Caco-2 (cell line): ENCODE data around the gene POLD2. TPM values are rescaled to one million over a fixed set of nuclear protein-coding genes. Genes with fewer than 3 reads are reported as not detected.

Source experiments
- BruUV-seq: library from RNA; stranded (reverse); fragments of 400-500 nt; replicated peaks from 2 replicates; lab custom pipeline; 2021; lab: Mats Ljungman, UMichigan
- CTCF ChIA-PET: fragments of 300-600 bp; sonication (Branson Sonifier 250); formaldehyde crosslinking; loops from one replicate; lab custom pipeline; 2022; ENCODE audit warnings: antibody characterized with exemption; lab: Charles Lee
- POLR2A ChIA-PET: fragments of 300-600 bp; sonication (Branson Sonifier 250); formaldehyde crosslinking; loops from one replicate; lab custom pipeline; 2022; ENCODE audit warnings: antibody characterized with exemption; lab: Charles Lee
- DNase-seq, 2 experiments: peaks; one replicate each; pipeline versions ENCODE4 v3.0.0 to v3.0.0-alpha.2; 2020 to 2022
- H3K27me3 ChIP-seq: replicated peaks from 2 replicates; pipeline ENCODE4 v1.6.0; 2011; ENCODE audit warnings: low read length; ENCODE audit not compliant: control insufficient read depth, insufficient read depth
- H3K36me3 ChIP-seq: 2 replicates; pipeline ENCODE4 v1.5.1; 2011; ENCODE audit warnings: low read length; ENCODE audit not compliant: control insufficient read depth, insufficient read depth
- H3K4me1 ChIP-seq: fragments of 250-450 bp; sonication (Bioruptor Pico); 2 replicates; pipeline ENCODE4 v1.5.1; 2020; ENCODE audit warnings: mild to moderate bottlenecking
- H3K4me3 ChIP-seq: 2 replicates; pipeline ENCODE4 v1.5.1; 2011; ENCODE audit warnings: low read depth, mild to moderate bottlenecking, control low read depth, low read length
- H3K9me3 ChIP-seq: fragments of 250-450 bp; sonication (Bioruptor Pico); 2 replicates; pipeline ENCODE4 v1.5.1; 2020; ENCODE audit warnings: mild to moderate bottlenecking, moderate library complexity
- H3K27ac Mint-ChIP-seq: one replicate; pipeline ENCODE4 v1.8.0; 2022; ENCODE audit warnings: mixed read lengths; ENCODE audit not compliant: unreplicated experiment
- H3K27me3 Mint-ChIP-seq: one replicate; pipeline ENCODE4 v1.8.0; 2022; ENCODE audit warnings: mixed read lengths; ENCODE audit not compliant: insufficient read depth, unreplicated experiment
- H3K36me3 Mint-ChIP-seq: one replicate; pipeline ENCODE4 v1.8.0; 2022; ENCODE audit warnings: mild to moderate bottlenecking, mixed read lengths; ENCODE audit not compliant: insufficient read depth, unreplicated experiment
- H3K4me1 Mint-ChIP-seq: one replicate; pipeline ENCODE4 v1.8.0; 2022; ENCODE audit warnings: low read depth, mixed read lengths; ENCODE audit not compliant: unreplicated experiment
- H3K4me3 Mint-ChIP-seq: one replicate; pipeline ENCODE4 v1.8.0; 2022; ENCODE audit warnings: mild to moderate bottlenecking, moderate library complexity, mixed read lengths; ENCODE audit not compliant: unreplicated experiment
- H3K9me3 Mint-ChIP-seq: one replicate; pipeline ENCODE4 v1.8.0; 2022; ENCODE audit warnings: mixed read lengths; ENCODE audit not compliant: unreplicated experiment
- CTCF ChIP-seq, 2 experiments: fragments of 200-600 bp in 1 of 2; IDR thresholded peaks; 1 replicate in 1 of 2; 2 replicates in 1 of 2; pipeline versions ENCODE4 v1.5.1 to v1.8.0; 2011 to 2022; ENCODE audit warnings: antibody characterized with exemption in 1 of 2, control low read depth in 1 of 2, inconsistent platforms in 1 of 2, low read depth in 1 of 2, low read length in 1 of 2, mild to moderate bottlenecking in 1 of 2, moderate library complexity in 1 of 2; ENCODE audit not compliant: insufficient read depth in 1 of 2, severe bottlenecking in 1 of 2, unreplicated experiment in 1 of 2
- intact Hi-C: fragments of 100-400 bp; cut with micrococcal nuclease; formaldehyde crosslinking; loops from one replicate; pipeline ENCODE4 v1.10.0; 2022; ENCODE audit not compliant: unreplicated experiment
- total RNA-seq: library from RNA; stranded (reverse); gene quantifications from 2 replicates; pipeline ENCODE4 v1.2.3, GENCODE V29; 2022

Gene POLD2
- total RNA-seq, 1 experiment from 2014 or later: 140 TPM

- Mint-ChIP-seq H3K36me3 (no peaks in the 10 kb centered on the region), H3K4me1 (peaks cover 4% of the 10 kb centered on the region), H3K4me3 (no peak overlapping the region), H3K9me3 (no peaks in the 10 kb centered on the region), H3K27ac (no peak overlapping the region), H3K27me3 (peaks cover 11% of the 10 kb centered on the region)
- no peaks in the 10 kb centered on the region for H3K36me3 ChIP-seq
- CTCF ChIA-PET: no interaction called here
- no peak overlapping the region for H3K4me3 ChIP-seq
- no peak for TF ChIP-seq CTCF (IDR thresholded peaks at IDR 0.05; ENCODE audit: insufficient read depth in 1 of 2, low read depth in 1 of 2, low read length in 1 of 2, severe bottlenecking in 1 of 2, unreplicated experiment in 1 of 2)
- BruUV-seq: no TSS peak
- no peaks in the 10 kb centered on the region for H3K9me3 ChIP-seq
- POLR2A ChIA-PET: no interaction called here
- H3K4me1 ChIP-seq: no peaks in the 10 kb centered on the region
- DNase-seq: peak in 1 of 2 experiments; percentile 26
- H3K27me3 ChIP-seq: no peaks in the 10 kb centered on the region
- intact Hi-C loops: no loop called here
Observed at GRCh38 chr7:44162179-44162578, 38.8 kb upstream of the POLD2 start.

- H3K27ac Mint-ChIP-seq: no peak overlapping the region
- POLR2A ChIA-PET: no interaction called here
- H3K9me3 Mint-ChIP-seq: no peaks in the 10 kb centered on the region
- Histone ChIP-seq H3K4me3 (no peak overlapping the region), H3K36me3 (no peaks in the 10 kb centered on the region), H3K4me1 (no peaks in the 10 kb centered on the region), H3K27me3 (no peaks in the 10 kb centered on the region), H3K9me3 (no peaks in the 10 kb centered on the region)
- BruUV-seq: no TSS peak
- no peak for DNase-seq
- peaks cover 11% of the 10 kb centered on the region for H3K27me3 Mint-ChIP-seq
- CTCF ChIA-PET: no interaction called here
- H3K4me3 Mint-ChIP-seq: no peak overlapping the region
- no peaks in the 10 kb centered on the region for H3K36me3 Mint-ChIP-seq
- TF ChIP-seq CTCF (IDR thresholded peaks at IDR 0.05; ENCODE audit: insufficient read depth in 1 of 2, low read depth in 1 of 2, low read length in 1 of 2, severe bottlenecking in 1 of 2, unreplicated experiment in 1 of 2): no peak
- intact Hi-C loops: no loop called here
- H3K4me1 Mint-ChIP-seq: peaks cover 4% of the 10 kb centered on the region
Observed at GRCh38 chr7:44161371-44161770, 38.0 kb upstream of the POLD2 start.

- Mint-ChIP-seq H3K4me1 (peaks cover 4% of the 10 kb centered on the region), H3K4me3 (no peak overlapping the region), H3K36me3 (no peaks in the 10 kb centered on the region), H3K9me3 (no peaks in the 10 kb centered on the region), H3K27me3 (peaks cover 8% of the 10 kb centered on the region), H3K27ac (no peak overlapping the region)
- no peaks in the 10 kb centered on the region for H3K4me1 ChIP-seq
- ChIA-PET POLR2A (no interaction called here), CTCF (no interaction called here)
- no peaks in the 10 kb centered on the region for H3K27me3 ChIP-seq
- no peak overlapping the region for H3K4me3 ChIP-seq
- DNase-seq: no peak
- no peaks in the 10 kb centered on the region for H3K36me3 ChIP-seq
- TF ChIP-seq CTCF (IDR thresholded peaks at IDR 0.05; ENCODE audit: insufficient read depth in 1 of 2, low read depth in 1 of 2, low read length in 1 of 2, severe bottlenecking in 1 of 2, unreplicated experiment in 1 of 2): no peak
- BruUV-seq: no TSS peak
- intact Hi-C loops: no loop called here
- no peaks in the 10 kb centered on the region for H3K9me3 ChIP-seq
Observed at GRCh38 chr7:44159824-44160630, 36.7 kb upstream of the POLD2 start.
